GM18511 (cell line): ENCODE data around the gene CDIP1.

Source experiments
- ATAC-seq: cut with Tn5 transposase; IDR thresholded peaks from one replicate; pipeline ENCODE4 v1.9.1; 2021; ENCODE audit warnings: mild to moderate bottlenecking, moderate library complexity; ENCODE audit not compliant: unreplicated experiment

CDIP1 gene

GRCh38 chr16:4460936-4461249 lies 77.7 kb downstream of the CDIP1 start:
- no peak for ATAC-seq
